DND-41 (cell line): ENCODE data around the gene ITPR1.

ENCODE experiments used
- EZH2 ChIP-seq: IDR thresholded peaks from 3 replicates; pipeline ENCODE4 v1.6.1; 2012; ENCODE audit warnings: borderline replicate concordance, low read depth, mild to moderate bottlenecking, moderate library complexity, low read length, inconsistent platforms; ENCODE audit not compliant: severe bottlenecking
- TF ChIP-seq, protein P1 (sequence below): IDR thresholded peaks from 2 replicates; pipeline ENCODE4 v1.5.1; 2012; ENCODE audit warnings: borderline replicate concordance, low read length, moderate library complexity, mild to moderate bottlenecking; ENCODE audit not compliant: poor library complexity, severe bottlenecking; ENCODE audit errors: extremely low read depth

DNA sequence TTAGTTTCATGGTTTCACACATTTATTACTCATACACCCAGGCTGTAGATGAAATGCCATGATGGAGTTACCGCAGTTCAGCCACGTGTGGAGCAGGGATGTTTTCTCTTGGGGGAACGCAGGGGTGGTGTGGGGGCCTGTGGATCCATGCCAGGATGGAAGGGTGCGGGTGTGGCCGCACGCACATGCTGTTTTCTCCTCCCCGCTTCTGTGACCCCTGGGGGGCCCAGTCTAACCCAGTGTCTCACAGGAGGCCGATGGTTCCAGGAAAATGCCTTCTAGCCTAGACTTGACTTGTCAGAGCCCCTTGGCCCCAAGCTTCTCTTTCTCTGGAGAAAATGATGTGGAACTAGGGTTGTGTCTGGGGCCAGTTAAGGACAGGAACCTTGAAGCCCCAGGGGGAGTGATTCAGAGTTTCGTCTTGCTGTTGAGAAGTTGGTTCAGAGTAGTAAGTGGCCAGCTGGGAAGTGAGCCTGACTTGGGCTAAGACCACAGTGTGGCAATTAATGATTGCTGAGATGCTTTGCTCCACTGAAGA lies 245.7 kb downstream of the ITPR1 start:
- TF ChIP-seq EZH2, result no peak
- TF ChIP-seq, protein P1, sequence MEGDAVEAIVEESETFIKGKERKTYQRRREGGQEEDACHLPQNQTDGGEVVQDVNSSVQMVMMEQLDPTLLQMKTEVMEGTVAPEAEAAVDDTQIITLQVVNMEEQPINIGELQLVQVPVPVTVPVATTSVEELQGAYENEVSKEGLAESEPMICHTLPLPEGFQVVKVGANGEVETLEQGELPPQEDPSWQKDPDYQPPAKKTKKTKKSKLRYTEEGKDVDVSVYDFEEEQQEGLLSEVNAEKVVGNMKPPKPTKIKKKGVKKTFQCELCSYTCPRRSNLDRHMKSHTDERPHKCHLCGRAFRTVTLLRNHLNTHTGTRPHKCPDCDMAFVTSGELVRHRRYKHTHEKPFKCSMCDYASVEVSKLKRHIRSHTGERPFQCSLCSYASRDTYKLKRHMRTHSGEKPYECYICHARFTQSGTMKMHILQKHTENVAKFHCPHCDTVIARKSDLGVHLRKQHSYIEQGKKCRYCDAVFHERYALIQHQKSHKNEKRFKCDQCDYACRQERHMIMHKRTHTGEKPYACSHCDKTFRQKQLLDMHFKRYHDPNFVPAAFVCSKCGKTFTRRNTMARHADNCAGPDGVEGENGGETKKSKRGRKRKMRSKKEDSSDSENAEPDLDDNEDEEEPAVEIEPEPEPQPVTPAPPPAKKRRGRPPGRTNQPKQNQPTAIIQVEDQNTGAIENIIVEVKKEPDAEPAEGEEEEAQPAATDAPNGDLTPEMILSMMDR, result no peak
